Pancreas (tissue), 10 donors: ENCODE measurements around the gene MYO15A. TPM values are rescaled to one million over a fixed set of nuclear protein-coding genes. Genes with fewer than 3 reads are reported as not detected.

Experiments used
- ATAC-seq, 4 donors: fragments of 200-7000 bp; cut with Tn5 transposase; one replicate each; pipeline versions ENCODE4 v1.8.0 to v1.9.1; 2020; ENCODE audit warnings: mild to moderate bottlenecking in 4 of 4, moderate library complexity in 4 of 4
- DNase-seq, 6 donors: peaks; one replicate each; pipeline ENCODE4 v3.0.0-alpha.2; 2020
- FAIRE-seq: peaks from 2 replicates; lab custom pipeline; 2012; peaks lifted over from hg19 to GRCh38; lab: Jason Lieb, UNC
- H3K27ac ChIP-seq, 4 donors: fragments of 200-600 bp; sonication (generic); 1 replicate in 3 of 4; 2 replicates in 1 of 4; pipeline versions ENCODE4 v1.5.0 to v1.8.0; 2020
- H3K27me3 ChIP-seq, 4 donors: fragments of 200-600 bp; one replicate each; pipeline ENCODE4 v1.8.0; 2021
- H3K36me3 ChIP-seq, 3 donors: fragments of 200-600 bp; sonication (generic) in 1 of 3; one replicate each; pipeline versions ENCODE4 v1.5.0 to v1.8.0; 2020 to 2021
- H3K4me1 ChIP-seq, 3 donors: fragments of 200-600 bp; one replicate each; pipeline ENCODE4 v1.8.0; 2021
- H3K4me3 ChIP-seq, 4 donors: fragments of 200-600 bp; sonication (generic) in 2 of 4; one replicate each; pipeline versions ENCODE4 v1.5.0 to v1.8.0; 2020 to 2021
- H3K9me3 ChIP-seq, 4 donors: fragments of 200-600 bp; one replicate each; pipeline ENCODE4 v1.8.0; 2021
- CTCF ChIP-seq, 4 donors: fragments of 200-600 bp; sonication (generic) in 3 of 4; IDR thresholded peaks; one replicate each; pipeline versions ENCODE4 v1.5.0 to v1.8.0; 2021; ENCODE audit warnings: antibody characterized with exemption in 4 of 4
- WGBS, 2 donors: extraction: QIAGEN DNeasy Blood & Tissue Kit; methylation state at CpG; one replicate each; pipeline ENCODE4 v1.1.7; 2013; 5-methylcytosine and 5-hydroxymethylcytosine counted together
- intact Hi-C, 3 donors: fragments of 100-400 bp; cut with DNase I; formaldehyde crosslinking; loops; one replicate each; pipeline versions ENCODE4 v1.11.1 to v1.14.2; 2022
- polyA plus RNA-seq, 2 donors: library from polyadenylated mRNA; stranded (reverse); fragments of 200-250 nt; gene quantifications; one replicate each; pipeline ENCODE4 v1.2.3, GENCODE V29; 2013
- total RNA-seq, 6 donors: library from RNA; stranded (reverse); fragmentation: NEBNext Ultra II Directional in 4 of 6; extraction: Animal tissue kit (Norgen Biotek cat#: 25700) in 4 of 6; gene quantifications; one replicate each; pipeline versions ENCODE4 v1.2.1 to v1.2.4, GENCODE V29; 2021 to 2023
- donor health status: healthy with polysubstance abuse.
- donor health status: DM: no; HTN: no; CAD: no; lungs with moderate emphysema.
- donor health status: DM: no; HTN: no; CAD: no.
- donor health status: control.
- donor health status: control.
- donor health status: Bipolar disorder and iron deficiency.
- donor health status: DM: yes; HTN: yes; CAD: no.
- donor health status: DM: no; HTN: no; CAD: no.
- donor health status: DM: no; HTN: no; CAD: no.
- donor health status: DM: yes; HTN: yes; CAD: no.

The MYO15A gene
- total and polyA plus RNA-seq, 8 donors = 0.13 to 4.9 (median 0.87) TPM

GRCh38 chr17:18182110-18182977 is 73.8 kb downstream of the MYO15A start:
- FAIRE-seq (no peak), DNase-seq (peak; percentile 64 to 83 (median 80)), ATAC-seq (peak; percentile 28 to 49 (median 42))
- Histone ChIP-seq H3K27ac (peak overlapping the region; percentile 94 to 98 (median 97)), H3K4me3 (peak overlapping the region; percentile 63 to 93 (median 88)), H3K27me3 (no peaks in the 10 kb centered on the region), H3K9me3 (no peaks in the 10 kb centered on the region), H3K36me3 (no peaks in the 10 kb centered on the region), H3K4me1 (peaks cover 0 to 23% (median 10%) of the 10 kb centered on the region in 3 donors)
- TF ChIP-seq CTCF (IDR thresholded peaks at IDR 0.05) = no peak
- intact Hi-C loops = no loop called here
- WGBS, 2 donors = 7 to 22% methylated on average over 28 of the region's 28 CpGs

GRCh38 chr17:18182978-18183333 is 74.4 kb downstream of the MYO15A start:
- Histone ChIP-seq H3K4me3 (peak overlapping the region; percentile 63 to 93 (median 88)), H3K27me3 (no peaks in the 10 kb centered on the region), H3K36me3 (no peaks in the 10 kb centered on the region), H3K9me3 (no peaks in the 10 kb centered on the region), H3K4me1 (peaks cover 2 to 29% (median 11%) of the 10 kb centered on the region in 3 donors), H3K27ac (peak overlapping the region; percentile 94 to 98 (median 97))
- intact Hi-C loops = no loop called here
- DNase-seq (peak; percentile 79 to 92 (median 83)), ATAC-seq (peak; percentile 25 to 64 (median 51)), FAIRE-seq (no peak)
- WGBS, 2 donors = 0% methylated on average over 33 of the region's 33 CpGs
- no peak for TF ChIP-seq CTCF (IDR thresholded peaks at IDR 0.05)

GRCh38 chr17:18183334-18184142 is 75.0 kb downstream of the MYO15A start, which contains the start of gene ALKBH5:
Gene ALKBH5, plus strand, starts transcription at chr17:18183828. Its CDS starts 416 bp downstream, at chr17:18184244.
- 0 to 1% methylated on average over 91 to 98 of the region's 98 CpGs for WGBS, 2 donors
- peaks cover 8 to 35% (median 17%) of the 10 kb centered on the region in 3 donors for H3K4me1 ChIP-seq
- TF ChIP-seq CTCF (IDR thresholded peaks at IDR 0.05) = peak in 1 of 4 donors; percentile 14
- no peaks in the 10 kb centered on the region for H3K36me3 ChIP-seq
- intact Hi-C loops = no loop called here
- peak; percentile 75 for FAIRE-seq
- DNase-seq = peak; percentile 96 to 99 (median 98)
- no peaks in the 10 kb centered on the region for H3K9me3 ChIP-seq
- H3K27me3 ChIP-seq = no peaks in the 10 kb centered on the region
- H3K27ac ChIP-seq = peak within 1 kb of the TSS; percentile 94 to 98 (median 97)
- peak; percentile 83 to 91 (median 87) for ATAC-seq
- H3K4me3 ChIP-seq = peak within 1 kb of the TSS; percentile 63 to 93 (median 88)

GRCh38 chr17:18184143-18185031 is 75.8 kb downstream of the MYO15A start:
- DNase-seq (peak; percentile 48 to 86 (median 62)), ATAC-seq (peak in 2 of 4 donors; percentile 3 to 7), FAIRE-seq (no peak)
- no peaks in the 10 kb centered on the region for H3K36me3 ChIP-seq
- H3K27ac ChIP-seq = peak overlapping the region; percentile 94 to 98 (median 97)
- H3K4me3 ChIP-seq = peak overlapping the region; percentile 63 to 93 (median 88)
- no peak for TF ChIP-seq CTCF (IDR thresholded peaks at IDR 0.05)
- H3K4me1 ChIP-seq = peaks cover 14 to 43% (median 25%) of the 10 kb centered on the region in 3 donors
- 0% methylated on average over 81 to 92 of the region's 92 CpGs for WGBS, 2 donors
- H3K9me3 ChIP-seq = no peaks in the 10 kb centered on the region
- no peaks in the 10 kb centered on the region for H3K27me3 ChIP-seq
- intact Hi-C loops = no loop called here
